Endothelial cell of umbilical vein (primary cell): ENCODE results near the gene LIPG. TPM values are rescaled to one million over a fixed set of nuclear protein-coding genes. Genes with fewer than 3 reads are reported as not detected.

ENCODE experiments used
- BruUV-seq: library from RNA; stranded (reverse); fragments of 400-500 nt; replicated peaks from 2 replicates; lab custom pipeline; 2021; lab: Mats Ljungman, UMichigan
- CTCF ChIA-PET: fragments of 300-600, 350-600 bp; sonication (Branson Sonifier 250); formaldehyde crosslinking; loops from one replicate; lab custom pipeline; 2021; ENCODE audit warnings: antibody characterized with exemption, inconsistent platforms; lab: Charles Lee
- POLR2A ChIA-PET: fragments of 300-600, 350-600 bp; sonication (Branson Sonifier 250); formaldehyde crosslinking; loops from one replicate; lab custom pipeline; 2021; ENCODE audit warnings: antibody characterized with exemption, inconsistent platforms; lab: Charles Lee
- DNase-seq: peaks from one replicate; pipeline ENCODE4 v3.0.0-alpha.2; 2011; ENCODE audit warnings: low read depth, low spot score
- FAIRE-seq: peaks from 2 replicates; lab custom pipeline; 2011; peaks lifted over from hg19 to GRCh38; lab: Jason Lieb, UNC
- H2AFZ ChIP-seq: 2 replicates; pipeline ENCODE4 v1.6.0; 2012; ENCODE audit warnings: low read depth, low read length, control low read depth, inconsistent platforms
- H3K27ac ChIP-seq: 2 replicates; pipeline ENCODE4 v1.5.1; 2011; ENCODE audit warnings: low read depth, mild to moderate bottlenecking, control low read depth, low read length, moderate library complexity; ENCODE audit not compliant: insufficient read depth
- H3K27me3 ChIP-seq, 2 experiments: 2 replicates each; pipeline versions ENCODE4 v1.6.0 to v1.6.1; 2011; ENCODE audit warnings: low read length in 2 of 2, mixed read lengths in 1 of 2; ENCODE audit not compliant: control insufficient read depth in 2 of 2, insufficient read depth in 2 of 2
- H3K36me3 ChIP-seq, 2 experiments: 2 replicates in 1 of 2; 3 replicates in 1 of 2; pipeline ENCODE4 v1.5.1; 2011; ENCODE audit warnings: low read length in 2 of 2, mild to moderate bottlenecking in 1 of 2, moderate library complexity in 1 of 2; ENCODE audit not compliant: control insufficient read depth in 2 of 2, insufficient read depth in 2 of 2; ENCODE audit errors: extremely low read depth in 1 of 2
- H3K4me1 ChIP-seq: 3 replicates; pipeline ENCODE4 v1.5.1; 2011; ENCODE audit warnings: mild to moderate bottlenecking, low read length; ENCODE audit not compliant: control insufficient read depth, insufficient read depth; ENCODE audit errors: extremely low read depth
- H3K4me2 ChIP-seq: 2 replicates; pipeline ENCODE4 v1.6.1; 2011; ENCODE audit warnings: low read length, control low read depth, mixed read lengths; ENCODE audit not compliant: insufficient read depth
- H3K4me3 ChIP-seq, 3 experiments: fragments of 200-600 bp in 1 of 3; sonication (generic), shearing (Covaris generic) in 1 of 3; replicated peaks in 1 of 3; 2 replicates each; pipeline ENCODE4 v1.5.1; 2011 to 2016; ENCODE audit warnings: control low read depth in 3 of 3, low read length in 3 of 3, mild to moderate bottlenecking in 2 of 3, inconsistent platforms in 1 of 3, low read depth in 1 of 3, moderate library complexity in 1 of 3; ENCODE audit not compliant: insufficient read depth in 1 of 3
- H3K79me2 ChIP-seq: 2 replicates; pipeline ENCODE4 v1.6.0; 2012; ENCODE audit warnings: low read length, inconsistent platforms; ENCODE audit not compliant: control insufficient read depth, insufficient read depth
- H3K9ac ChIP-seq: replicated peaks from 2 replicates; pipeline ENCODE3; 2011; ENCODE audit warnings: low read length, control low read depth; ENCODE audit not compliant: insufficient read depth; ENCODE audit errors: extremely low read depth
- H3K9me1 ChIP-seq: replicated peaks from 3 replicates; pipeline ENCODE4 v1.6.0; 2011; ENCODE audit warnings: mild to moderate bottlenecking, low read length; ENCODE audit not compliant: control insufficient read depth, insufficient read depth; ENCODE audit errors: extremely low read depth
- H3K9me3 ChIP-seq: replicated peaks from 2 replicates; pipeline ENCODE4 v1.5.1; 2012; ENCODE audit warnings: low read length, inconsistent platforms; ENCODE audit not compliant: control insufficient read depth, insufficient read depth
- H4K20me1 ChIP-seq: replicated peaks from 2 replicates; pipeline ENCODE3; 2011; ENCODE audit warnings: mild to moderate bottlenecking, low read length; ENCODE audit not compliant: control insufficient read depth, insufficient read depth; ENCODE audit errors: extremely low read depth
- EZH2 ChIP-seq: IDR thresholded peaks from 2 replicates; pipeline ENCODE4 v1.6.1; 2012; ENCODE audit warnings: borderline replicate concordance, low read depth, mild to moderate bottlenecking, moderate library complexity, low read length, inconsistent platforms; ENCODE audit not compliant: severe bottlenecking
- FOS ChIP-seq: IDR thresholded peaks from 2 replicates; pipeline ENCODE4 v1.6.1; 2011; ENCODE audit warnings: mild to moderate bottlenecking, low read length, moderate library complexity, borderline replicate concordance; ENCODE audit not compliant: insufficient read depth
- GATA2 ChIP-seq: IDR thresholded peaks from 2 replicates; pipeline ENCODE4 v1.7.0; 2011; ENCODE audit warnings: low read depth, mild to moderate bottlenecking, moderate library complexity, mixed read lengths, low read length; ENCODE audit not compliant: insufficient read length, insufficient read depth
- JUN ChIP-seq: IDR thresholded peaks from 2 replicates; pipeline ENCODE4 v1.6.1; 2011; ENCODE audit warnings: borderline replicate concordance, low read depth; ENCODE audit not compliant: insufficient read length, insufficient read depth
- MYC ChIP-seq: IDR thresholded peaks from one replicate; pipeline ENCODE4 v1.6.1; 2011; ENCODE audit warnings: mild to moderate bottlenecking, low read depth, low read length
- POLR2A ChIP-seq: IDR thresholded peaks from 2 replicates; pipeline ENCODE4 v1.6.1; 2012; ENCODE audit warnings: low read depth, mild to moderate bottlenecking, control low read depth, low read length
- POLR2AphosphoS5 ChIP-seq: IDR thresholded peaks from 2 replicates; pipeline ENCODE4 v1.6.1; 2012; ENCODE audit warnings: low read depth, mild to moderate bottlenecking, control low read depth, low read length, moderate library complexity; ENCODE audit not compliant: insufficient read depth
- dilution Hi-C: fragments of 300-500 bp; cut with MboI; formaldehyde crosslinking; loops from one replicate; pipeline ENCODE4 v1.15.0; 2019; ENCODE audit warnings: low sequenced_read_pairs; ENCODE audit not compliant: extremely low pct_ligation_motif_present
- intact Hi-C: fragments of 100-400 bp; cut with micrococcal nuclease; formaldehyde crosslinking; loops from one replicate; pipeline ENCODE4 v1.10.0; 2022
- polyA plus RNA-seq, 4 experiments: library from polyadenylated mRNA; depleted of rRNA in 3 of 4; stranded (reverse) in 3 of 4; unstranded in 1 of 4; fragments of >200 nt; gene quantifications; 2 replicates each; pipeline versions ENCODE4 v1.2.1 to v1.2.3, GENCODE V29; 2011 to 2012; ENCODE audit warnings: missing spikeins in 1 of 4
- total RNA-seq: library from RNA; stranded (reverse); gene quantifications from 2 replicates; pipeline ENCODE4 v1.2.3, GENCODE V29; 2021
- TF ChIP-seq, protein P1 (sequence below): IDR thresholded peaks from 2 replicates; pipeline ENCODE4 v1.6.1; 2011; ENCODE audit not compliant: insufficient read depth, insufficient read length
- TF ChIP-seq, protein P2 (sequence below), 2 donors: IDR thresholded peaks; 1 replicate in 1 of 2; 2 replicates in 1 of 2; pipeline ENCODE4 v1.5.1; 2011; ENCODE audit warnings: low read length in 2 of 2, mild to moderate bottlenecking in 2 of 2, moderate library complexity in 2 of 2, control low read depth in 1 of 2, inconsistent platforms in 1 of 2, low read depth in 1 of 2; ENCODE audit not compliant: insufficient read depth in 1 of 2; ENCODE audit errors: extremely low read depth in 1 of 2

The LIPG gene
- total and polyA plus RNA-seq, 2 donors (not counting 3 experiments of a cell fraction or from before 2014, with no cell fraction given), result 80.6 to 86.3 TPM

GRCh38 chr18:49548229-49548636 lies 13.6 kb upstream of the LIPG start:
- no TSS peak for BruUV-seq
- ChIA-PET CTCF (no interaction called here), POLR2A (no interaction called here)
- FAIRE-seq (no peak), DNase-seq (no peak)
- H3K36me3 ChIP-seq, result no peaks in the 10 kb centered on the region
- H3K9me3 ChIP-seq, result no peaks in the 10 kb centered on the region
- peaks cover 5 to 13% of the 10 kb centered on the region in 2 experiments for H3K27me3 ChIP-seq
- H3K27ac ChIP-seq, result no peak overlapping the region
- no peaks in the 10 kb centered on the region for H3K79me2 ChIP-seq
- no peaks in the 10 kb centered on the region for H3K9me1 ChIP-seq
- no peaks in the 10 kb centered on the region for H3K4me1 ChIP-seq
- no peaks in the 10 kb centered on the region for H4K20me1 ChIP-seq
- intact Hi-C loops (no loop called here), dilution Hi-C loops (no loop called here)
- TF ChIP-seq, protein P1, sequence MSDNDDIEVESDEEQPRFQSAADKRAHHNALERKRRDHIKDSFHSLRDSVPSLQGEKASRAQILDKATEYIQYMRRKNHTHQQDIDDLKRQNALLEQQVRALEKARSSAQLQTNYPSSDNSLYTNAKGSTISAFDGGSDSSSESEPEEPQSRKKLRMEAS, result no peak
- TF ChIP-seq POLR2A, result no peak
- TF ChIP-seq GATA2, result no peak
- TF ChIP-seq EZH2, result no peak
- TF ChIP-seq, protein P2, sequence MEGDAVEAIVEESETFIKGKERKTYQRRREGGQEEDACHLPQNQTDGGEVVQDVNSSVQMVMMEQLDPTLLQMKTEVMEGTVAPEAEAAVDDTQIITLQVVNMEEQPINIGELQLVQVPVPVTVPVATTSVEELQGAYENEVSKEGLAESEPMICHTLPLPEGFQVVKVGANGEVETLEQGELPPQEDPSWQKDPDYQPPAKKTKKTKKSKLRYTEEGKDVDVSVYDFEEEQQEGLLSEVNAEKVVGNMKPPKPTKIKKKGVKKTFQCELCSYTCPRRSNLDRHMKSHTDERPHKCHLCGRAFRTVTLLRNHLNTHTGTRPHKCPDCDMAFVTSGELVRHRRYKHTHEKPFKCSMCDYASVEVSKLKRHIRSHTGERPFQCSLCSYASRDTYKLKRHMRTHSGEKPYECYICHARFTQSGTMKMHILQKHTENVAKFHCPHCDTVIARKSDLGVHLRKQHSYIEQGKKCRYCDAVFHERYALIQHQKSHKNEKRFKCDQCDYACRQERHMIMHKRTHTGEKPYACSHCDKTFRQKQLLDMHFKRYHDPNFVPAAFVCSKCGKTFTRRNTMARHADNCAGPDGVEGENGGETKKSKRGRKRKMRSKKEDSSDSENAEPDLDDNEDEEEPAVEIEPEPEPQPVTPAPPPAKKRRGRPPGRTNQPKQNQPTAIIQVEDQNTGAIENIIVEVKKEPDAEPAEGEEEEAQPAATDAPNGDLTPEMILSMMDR (IDR thresholded peaks at IDR 0.05; ENCODE audit: extremely low read depth in 1 of 2, insufficient read depth in 1 of 2, low read depth in 1 of 2, low read length in 2 of 2), result no peak
- TF ChIP-seq MYC, result no peak
- no peak for TF ChIP-seq JUN
- no peak for TF ChIP-seq POLR2AphosphoS5
- TF ChIP-seq FOS, result no peak
- no peak overlapping the region for H2AFZ ChIP-seq
- no peak overlapping the region for H3K4me2 ChIP-seq
- no peak overlapping the region for H3K9ac ChIP-seq
- H3K4me3 ChIP-seq, result no peak overlapping the region
